C4-2B (cell line): Measurements from ENCODE around the gene GRIK4.

ENCODE experiments used
- H3K27ac ChIP-seq: fragments of 450-650 bp; 2 replicates; pipeline ENCODE4 v1.5.1; 2017
- CTCF ChIP-seq: fragments of 450-650 bp; conservative IDR thresholded peaks from 2 replicates; pipeline ENCODE4 v1.5.1; 2017; ENCODE audit warnings: mild to moderate bottlenecking
- ZFX ChIP-seq: fragments of 450-650 bp; IDR thresholded peaks from 2 replicates; pipeline ENCODE4 v1.6.1; 2017

The GRIK4 gene

GRCh38 chr11:120563703-120564572 lies 52.4 kb downstream of the GRIK4 start:
- no peak overlapping the region for H3K27ac ChIP-seq
- no peak for TF ChIP-seq CTCF

- H3K27ac ChIP-seq: no peak overlapping the region
- no peak for TF ChIP-seq CTCF
- no peak for TF ChIP-seq ZFX
Measured at GRCh38 chr11:120564573-120565311, 53.2 kb downstream of the GRIK4 start.

- TF ChIP-seq ZFX (no peak), CTCF (no peak)
- H3K27ac ChIP-seq: no peak overlapping the region
Measured at GRCh38 chr11:120565466-120566155, 54.1 kb downstream of the GRIK4 start.

GRCh38 chr11:120566176-120566575 lies 54.6 kb downstream of the GRIK4 start:
- no peak overlapping the region for H3K27ac ChIP-seq
- TF ChIP-seq CTCF (no peak), ZFX (no peak)

GRCh38 chr11:120568572-120569307 lies 57.2 kb downstream of the GRIK4 start:
- TF ChIP-seq CTCF (no peak), ZFX (no peak)

GRCh38 chr11:120569861-120570260 lies 58.3 kb downstream of the GRIK4 start:
- TF ChIP-seq ZFX (no peak), CTCF (no peak)
- no peak overlapping the region for H3K27ac ChIP-seq

More at GRCh38 chr11:120568572-120569307, 57.2 kb downstream of the GRIK4 start:
- no peak overlapping the region for H3K27ac ChIP-seq
